NCI-H2227 (cell line): Measurements from ENCODE around the gene PAPPA.

ENCODE experiments used
- DNase-seq: peaks from one replicate; lab custom pipeline; 2025; ENCODE audit not compliant: unreplicated experiment; lab: John Stamatoyannopoulos, UW

The PAPPA gene

GRCh38 chr9:116178481-116179211 lies 25.1 kb downstream of the PAPPA start:
- no peak for DNase-seq

- DNase-seq: no peak
Measured at GRCh38 chr9:116179568-116179967, 26.0 kb downstream of the PAPPA start.

GRCh38 chr9:116181853-116182610 lies 28.4 kb downstream of the PAPPA start:
- no peak for DNase-seq

GRCh38 chr9:116182876-116183275 lies 29.3 kb downstream of the PAPPA start:
- no peak for DNase-seq

GRCh38 chr9:116187570-116188170 lies 34.1 kb downstream of the PAPPA start:
- no peak for DNase-seq

GRCh38 chr9:116189683-116190082 lies 36.1 kb downstream of the PAPPA start:
- no peak for DNase-seq

- no peak for DNase-seq
Measured at GRCh38 chr9:116190637-116191396, 37.2 kb downstream of the PAPPA start.

- no peak for DNase-seq
Measured at GRCh38 chr9:116191576-116192415, 38.2 kb downstream of the PAPPA start.

- DNase-seq: no peak
Measured at GRCh38 chr9:116193636-116194035, 40.0 kb downstream of the PAPPA start.

- DNase-seq: no peak
Measured at GRCh38 chr9:116196806-116197205, 43.2 kb downstream of the PAPPA start.

- DNase-seq: no peak
Measured at GRCh38 chr9:116198344-116198743, 44.8 kb downstream of the PAPPA start.

GRCh38 chr9:116202219-116202912 lies 48.8 kb downstream of the PAPPA start:
- DNase-seq: no peak

GRCh38 chr9:116204252-116204882 lies 50.8 kb downstream of the PAPPA start:
- no peak for DNase-seq

GRCh38 chr9:116207371-116208111 lies 54.0 kb downstream of the PAPPA start:
- no peak for DNase-seq

- no peak for DNase-seq
Measured at GRCh38 chr9:116208417-116209232, 55.0 kb downstream of the PAPPA start.

GRCh38 chr9:116209414-116210116 lies 56.0 kb downstream of the PAPPA start:
- DNase-seq: no peak

- DNase-seq: no peak
Measured at GRCh38 chr9:116212986-116213692, 59.5 kb downstream of the PAPPA start.
